GM23248 (cell line): Measurements from ENCODE around the gene DUSP2.

Source experiments
- EZH2 ChIP-seq: fragments of 200-600 bp; sonication (generic); IDR thresholded peaks from 2 replicates; pipeline ENCODE4 v1.6.1; 2018; ENCODE audit warnings: antibody characterized with exemption, mild to moderate bottlenecking; ENCODE audit not compliant: insufficient read depth, poor library complexity, severe bottlenecking
- EZH2phosphoT487 ChIP-seq: fragments of 200-600 bp; sonication (generic); IDR thresholded peaks from 2 replicates; pipeline ENCODE4 v1.6.1; 2018; ENCODE audit warnings: antibody characterized with exemption, moderate library complexity, mild to moderate bottlenecking, low read depth; ENCODE audit not compliant: insufficient read depth

DNA sequence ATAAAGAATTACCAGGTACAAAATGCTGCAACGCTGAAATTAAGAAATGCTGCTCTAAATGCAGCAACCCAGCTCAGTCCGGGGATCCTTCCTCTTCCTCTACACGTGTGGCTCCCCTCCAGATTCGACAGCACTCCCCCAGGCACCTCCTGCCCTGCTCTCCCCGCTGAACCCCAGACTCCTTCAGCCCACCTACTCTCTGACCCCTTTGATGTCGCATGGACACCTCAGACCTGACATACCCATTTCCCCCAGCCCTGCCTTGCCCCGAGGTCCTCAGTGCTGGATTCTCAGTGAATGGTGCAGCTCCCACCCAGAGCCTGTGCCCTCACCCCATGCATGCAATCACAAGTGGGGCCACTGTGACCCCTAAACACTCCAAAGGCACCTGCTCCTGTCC, 24.2 kb downstream of the DUSP2 start:
- TF ChIP-seq EZH2, result no peak
- no peak for TF ChIP-seq EZH2phosphoT487
